Measurements from ENCODE around the gene GAS7. TPM values are rescaled to one million over a fixed set of nuclear protein-coding genes. Genes with fewer than 3 reads are reported as not detected.
A peak's percentile ranks its signal among the peaks of the same experiment; 100 is the strongest.

The GAS7 gene
- total RNA-seq, 1 experiment from 2014 or later, result 12.3 TPM

- Mint-ChIP-seq H3K27me3 (ENCODE audit: low read depth) (no peaks in the 10 kb centered on the region), H3K27ac (no peak overlapping the region), H3K9me3 (peaks cover 14% of the 10 kb centered on the region), H3K4me3 (no peak overlapping the region), H3K4me1 (peaks cover 18% of the 10 kb centered on the region), H3K36me3 (no peaks in the 10 kb centered on the region)
- ATAC-seq, result no peak
- TF ChIP-seq NR3C1 (CRISPR knock-in tag; conservative IDR thresholded peaks at IDR 0.05; ENCODE audit: low read depth) (no peak), ESRRA (CRISPR knock-in tag; IDR thresholded peaks at IDR 0.05; ENCODE audit: borderline replicate concordance) (no peak), ZNF671 (CRISPR knock-in tag; IDR thresholded peaks at IDR 0.05) (no peak), SOX15 (CRISPR knock-in tag; IDR thresholded peaks at IDR 0.05) (no peak), ELF4 (CRISPR knock-in tag; IDR thresholded peaks at IDR 0.05; ENCODE audit: low read depth) (no peak), AFF4 (CRISPR knock-in tag; IDR thresholded peaks at IDR 0.05; ENCODE audit: borderline replicate concordance) (no peak), ERG (CRISPR knock-in tag; IDR thresholded peaks at IDR 0.05) (no peak), CDX4 (CRISPR knock-in tag; IDR thresholded peaks at IDR 0.05; ENCODE audit: borderline replicate concordance) (no peak)
- CTCF ChIA-PET, result interaction anchor here (1.1 kb wide), 1 partner anchor 9 kb away, joined by 6 read pairs; no protein-coding TSS in a partner anchor
- POLR2A ChIA-PET, result no interaction called here
- DNase-seq (ENCODE audit: low spot score), result no peak
These were observed 19.5 kb upstream of the GAS7 start for GRCh38 chr17:10217916-10218315.

- peak overlapping the region; percentile 2; the same call in 1 of the 2 replicates for H3K27ac Mint-ChIP-seq
- TF ChIP-seq ETV6 (CRISPR knock-in tag; IDR thresholded peaks at IDR 0.05), result 0 out of 2 replicates have a peak, but pooled peaks have one; percentile 26
- TF ChIP-seq IRF2 (CRISPR knock-in tag; IDR thresholded peaks at IDR 0.05; ENCODE audit: borderline replicate concordance, low read depth), result no peak
- 0 out of 2 replicates have a peak, but pooled peaks have one; percentile 18 for TF ChIP-seq FOXP1 (CRISPR knock-in tag; IDR thresholded peaks at IDR 0.05; ENCODE audit: borderline replicate concordance)
- 0 out of 2 replicates have a peak, but pooled peaks have one; percentile 31 for TF ChIP-seq MAX (CRISPR knock-in tag; IDR thresholded peaks at IDR 0.05)
- ATAC-seq (peak; percentile 82), DNase-seq (ENCODE audit: low spot score) (peak; percentile 41)
- H3K36me3 Mint-ChIP-seq, result no peaks in the 10 kb centered on the region
- POLR2A ChIA-PET, result interaction anchor here (0.6 to 1.0 kb wide), 2 partner anchors 12 to 18 kb away, joined by 4 read pairs; partner anchors contain the start of gene GAS7
- H3K4me1 Mint-ChIP-seq, result peaks cover 18% of the 10 kb centered on the region
- H3K4me3 Mint-ChIP-seq, result peak overlapping the region; percentile 27; the same call in 1 of the 2 replicates
- CTCF ChIA-PET, result interaction anchor here (1.0 to 1.3 kb wide), 3 partner anchors 10 to 234 kb away, joined by 4 to 9 read pairs (median 4); no protein-coding TSS in a partner anchor
- H3K9me3 Mint-ChIP-seq, result peaks cover 13% of the 10 kb centered on the region
- no peaks in the 10 kb centered on the region for H3K27me3 Mint-ChIP-seq (ENCODE audit: low read depth)
These were observed 18.0 kb upstream of the GAS7 start for GRCh38 chr17:10216213-10216938.

GRCh38 chr17:10215286-10215685 lies 16.9 kb upstream of the GAS7 start:
- Mint-ChIP-seq H3K36me3 (no peaks in the 10 kb centered on the region), H3K27me3 (ENCODE audit: low read depth) (no peaks in the 10 kb centered on the region), H3K4me1 (peaks cover 24% of the 10 kb centered on the region), H3K27ac (no peak overlapping the region), H3K9me3 (peaks cover 13% of the 10 kb centered on the region), H3K4me3 (no peak overlapping the region)
- ChIA-PET CTCF (no interaction called here), POLR2A (no interaction called here)
- ATAC-seq, result no peak
- DNase-seq (ENCODE audit: low spot score), result no peak
- TF ChIP-seq SMAD4 (CRISPR knock-in tag; IDR thresholded peaks at IDR 0.05), result no peak
- no peak for TF ChIP-seq ZNF396 (CRISPR knock-in tag; IDR thresholded peaks at IDR 0.05; ENCODE audit: borderline replicate concordance)
- no peak for TF ChIP-seq GRHL2 (CRISPR knock-in tag; IDR thresholded peaks at IDR 0.05; ENCODE audit: insufficient replicate concordance, severe bottlenecking)
- no peak for TF ChIP-seq HMGA2 (CRISPR knock-in tag; IDR thresholded peaks at IDR 0.05)
- TF ChIP-seq NFYB (CRISPR knock-in tag; conservative IDR thresholded peaks at IDR 0.05; ENCODE audit: low read depth), result no peak
- TF ChIP-seq OVOL2 (CRISPR knock-in tag; IDR thresholded peaks at IDR 0.05; ENCODE audit: borderline replicate concordance), result no peak
- no peak for TF ChIP-seq ZMAT4 (CRISPR knock-in tag; IDR thresholded peaks at IDR 0.05)
- no peak for TF ChIP-seq USF1 (CRISPR knock-in tag; IDR thresholded peaks at IDR 0.05)
- no peak for TF ChIP-seq TEAD1 (CRISPR knock-in tag; IDR thresholded peaks at IDR 0.05)
- no peak for TF ChIP-seq ATF3 (CRISPR knock-in tag; conservative IDR thresholded peaks at IDR 0.05)

All from WTC11 (cell line).